HG02852 (cell line): ENCODE results near the gene PLAU.

ENCODE experiments used
- ATAC-seq: cut with Tn5 transposase; IDR thresholded peaks from one replicate; pipeline ENCODE4 v1.9.1; 2021; ENCODE audit warnings: mild to moderate bottlenecking, moderate library complexity; ENCODE audit not compliant: unreplicated experiment

The PLAU gene

GRCh38 chr10:73910764-73911552 is at the start of gene PLAU:
Gene PLAU, plus strand, starts transcription at chr10:73911132. Its CDS starts 424 bp downstream, at chr10:73911556.
- no peak for ATAC-seq

- ATAC-seq = no peak
Observed at GRCh38 chr10:73862011-73862410, 48.9 kb upstream of the PLAU start.

GRCh38 chr10:73863039-73863817 is 47.7 kb upstream of the PLAU start:
- no peak for ATAC-seq

- ATAC-seq = no peak
Observed at GRCh38 chr10:73864229-73864628, 46.7 kb upstream of the PLAU start.

GRCh38 chr10:73865107-73865458 is 45.8 kb upstream of the PLAU start:
- ATAC-seq = no peak

- ATAC-seq = peak; percentile 73
Observed at GRCh38 chr10:73865459-73866442, 45.2 kb upstream of the PLAU start.

GRCh38 chr10:73866621-73867020 is 44.3 kb upstream of the PLAU start:
- no peak for ATAC-seq

GRCh38 chr10:73867126-73867807 is 43.7 kb upstream of the PLAU start:
- ATAC-seq = no peak

GRCh38 chr10:73867871-73868631 is 42.9 kb upstream of the PLAU start:
- ATAC-seq = no peak

GRCh38 chr10:73868655-73869195 is 42.2 kb upstream of the PLAU start:
- ATAC-seq = no peak

GRCh38 chr10:73871295-73872189 is 39.4 kb upstream of the PLAU start:
- ATAC-seq = no peak

GRCh38 chr10:73872190-73872710 is 38.7 kb upstream of the PLAU start:
- no peak for ATAC-seq

GRCh38 chr10:73873142-73873837 is 37.6 kb upstream of the PLAU start:
- no peak for ATAC-seq

GRCh38 chr10:73873838-73874215 is 37.1 kb upstream of the PLAU start:
- no peak for ATAC-seq

GRCh38 chr10:73874267-73875138 is 36.4 kb upstream of the PLAU start, which contains the start of gene CAMK2G:
Gene CAMK2G, minus strand, starts transcription at chr10:73874555. Its CDS starts 94 bp downstream, at chr10:73874461.
- ATAC-seq = peak; percentile 79

GRCh38 chr10:73875139-73875475 is 35.8 kb upstream of the PLAU start:
- peak; percentile 8 for ATAC-seq

GRCh38 chr10:73876157-73876556 is 34.8 kb upstream of the PLAU start:
- ATAC-seq = no peak
